K562 (cell line): Measurements from ENCODE around the gene USP37. TPM values are rescaled to one million over a fixed set of nuclear protein-coding genes. Genes with fewer than 3 reads are reported as not detected.

Experiments
- ATAC-seq: fragments of 200-7000 bp; cut with Tn5 transposase; 3 replicates; pipeline ENCODE4 v1.9.1; 2020; ENCODE audit warnings: moderate library complexity
- BruUV-seq: library from RNA; stranded (reverse); fragments of 400-500 nt; replicated peaks from 2 replicates; lab custom pipeline; 2021; lab: Mats Ljungman, UMichigan
- CTCF ChIA-PET: fragments of 300-600 bp; formaldehyde crosslinking; extraction: SDS; loops from one replicate; lab custom pipeline; 2021; ENCODE audit warnings: low intra/inter-chr PET ratio; lab: Yijun Ruan, JAX
- POLR2A ChIA-PET: fragments of 300-600, 350-650 bp; sonication (Branson Sonifier 250); formaldehyde crosslinking; extraction: SDS; loops from one replicate; lab custom pipeline; 2021; ENCODE audit warnings: antibody characterized with exemption, inconsistent platforms; lab: Yijun Ruan, JAX
- DNase-seq, 4 experiments: peaks; one replicate each; pipeline versions ENCODE4 v3.0.0 to v3.0.0-alpha.2; 2011 to 2018; ENCODE audit warnings: low spot score in 3 of 4, mixed read lengths in 3 of 4; ENCODE audit errors: extremely low read depth in 1 of 4
- FAIRE-seq: peaks from 2 replicates; lab custom pipeline; 2011; peaks lifted over from hg19 to GRCh38; lab: Jason Lieb, UNC
- H2AFZ ChIP-seq: 2 replicates; pipeline ENCODE4 v1.6.0; 2011; ENCODE audit warnings: low read depth, low read length, control low read depth, inconsistent platforms
- H3K27ac ChIP-seq: fragments of 200-600 bp; 3 replicates; pipeline ENCODE4 v1.8.0; 2011; ENCODE audit warnings: low read depth, mild to moderate bottlenecking, control low read depth, inconsistent platforms, low read length, moderate library complexity, mixed read lengths; ENCODE audit errors: extremely low read depth
- H3K27me3 ChIP-seq, 2 experiments: fragments of 300-600 bp in 1 of 2; 2 replicates in 1 of 2; 3 replicates in 1 of 2; pipeline versions ENCODE4 v1.6.0 to v1.8.0; 2011; ENCODE audit warnings: inconsistent platforms in 2 of 2, low read length in 2 of 2, mild to moderate bottlenecking in 1 of 2, mixed read lengths in 1 of 2, moderate library complexity in 1 of 2; ENCODE audit not compliant: control insufficient read depth in 2 of 2, insufficient read depth in 2 of 2
- H3K36me3 ChIP-seq: fragments of 300-600 bp; 3 replicates; pipeline ENCODE4 v1.8.0; 2011; ENCODE audit warnings: mild to moderate bottlenecking, low read length, inconsistent platforms; ENCODE audit not compliant: control insufficient read depth, insufficient read depth
- H3K4me1 ChIP-seq, 2 experiments: fragments of 200-600 bp in 1 of 2; replicated peaks in 1 of 2; 2 replicates in 1 of 2; 3 replicates in 1 of 2; pipeline versions ENCODE4 v1.5.1 to v1.8.0; 2011; ENCODE audit warnings: inconsistent platforms in 2 of 2, low read length in 2 of 2, mild to moderate bottlenecking in 1 of 2, mixed read lengths in 1 of 2, moderate library complexity in 1 of 2; ENCODE audit not compliant: control insufficient read depth in 2 of 2, insufficient read depth in 2 of 2
- H3K4me2 ChIP-seq: 2 replicates; pipeline ENCODE4 v1.6.1; 2011; ENCODE audit warnings: low read length, control low read depth, inconsistent platforms, mixed read lengths; ENCODE audit not compliant: insufficient read depth
- H3K4me3 ChIP-seq: fragments of 200-600 bp; sonication (generic), shearing (Covaris generic); 2 replicates; pipeline ENCODE4 v1.5.1; 2016; ENCODE audit warnings: control low read depth, inconsistent platforms
- H3K79me2 ChIP-seq: fragments of 200-600 bp; 3 replicates; pipeline ENCODE4 v1.8.0; 2011; ENCODE audit warnings: low read length, inconsistent platforms; ENCODE audit not compliant: control insufficient read depth, insufficient read depth
- H3K9ac ChIP-seq, 2 experiments: 2 replicates each; pipeline versions ENCODE4 v1.6.0 to v1.6.1; 2011; ENCODE audit warnings: low read depth in 2 of 2, low read length in 2 of 2, control low read depth in 1 of 2, inconsistent platforms in 1 of 2, mild to moderate bottlenecking in 1 of 2, mixed read lengths in 1 of 2; ENCODE audit not compliant: insufficient read depth in 1 of 2
- H3K9me1 ChIP-seq: one replicate; pipeline ENCODE4 v1.6.0; 2011; ENCODE audit warnings: inconsistent platforms, mild to moderate bottlenecking, low read length, moderate library complexity; ENCODE audit not compliant: control insufficient read depth, insufficient read depth
- H3K9me3 ChIP-seq: replicated peaks from 2 replicates; pipeline ENCODE4 v1.5.1; 2011; ENCODE audit warnings: low read depth, low read length, inconsistent platforms; ENCODE audit not compliant: control insufficient read depth, insufficient read depth
- H4K20me1 ChIP-seq: replicated peaks from 2 replicates; pipeline ENCODE4 v1.6.1; 2011; ENCODE audit warnings: low read length, inconsistent platforms, mixed read lengths; ENCODE audit not compliant: control insufficient read depth, insufficient read depth
- BACH1 ChIP-seq: fragments of 200-800 bp; sonication (Bioruptor generic); IDR thresholded peaks from 2 replicates; pipeline ENCODE4 v1.6.1; 2016; ENCODE audit warnings: missing genetic modification characterization, missing compliant biosample characterization
- BRD9 ChIP-seq: fragments of 450-650 bp; IDR thresholded peaks from 2 replicates; pipeline ENCODE4 v1.6.1; 2018; ENCODE audit warnings: low read depth; ENCODE audit not compliant: partially characterized antibody
- GATA2 ChIP-seq: sonication (generic); formaldehyde crosslinking; IDR thresholded peaks from 2 replicates; pipeline ENCODE4 v1.4.0; 2020; ENCODE audit warnings: mild to moderate bottlenecking, missing genetic modification reagents
- GATAD2A ChIP-seq: fragments of 450-650 bp; IDR thresholded peaks from 2 replicates; pipeline ENCODE4 v1.6.1; 2017
- HNRNPLL ChIP-seq: fragments of 200-400 bp; formaldehyde crosslinking; IDR thresholded peaks from 2 replicates; pipeline ENCODE4 v1.6.1; 2017; ENCODE audit warnings: low read length, low read depth, mild to moderate bottlenecking; ENCODE audit not compliant: poor library complexity, severe bottlenecking
- KDM1A ChIP-seq, 2 experiments: fragments of 450-650 bp; IDR thresholded peaks; 2 replicates each; pipeline ENCODE4 v1.6.1; 2016; ENCODE audit warnings: mild to moderate bottlenecking in 2 of 2
- MYNN ChIP-seq, 2 experiments: sonication (generic); formaldehyde crosslinking in 1 of 2; IDR thresholded peaks; 2 replicates each; pipeline versions ENCODE4 v1.5.0 to v1.6.1; 2016 to 2020; ENCODE audit warnings: antibody characterized with exemption in 1 of 2, missing genetic modification reagents in 1 of 2
- NFIC ChIP-seq: fragments of 450-650 bp; IDR thresholded peaks from 2 replicates; pipeline ENCODE4 v1.6.1; 2017; ENCODE audit warnings: mild to moderate bottlenecking, inconsistent platforms
- RB1 ChIP-seq: fragments of 450-650 bp; IDR thresholded peaks from 2 replicates; pipeline ENCODE4 v1.6.1; 2017; ENCODE audit warnings: low read depth, mild to moderate bottlenecking
- RBFOX2 ChIP-seq: fragments of 200-400 bp; formaldehyde crosslinking; IDR thresholded peaks from 2 replicates; pipeline ENCODE4 v1.6.1; 2017; ENCODE audit warnings: low read depth, mild to moderate bottlenecking, low read length, moderate library complexity
- TEAD4 ChIP-seq, 2 experiments: sonication (generic) in 1 of 2; formaldehyde crosslinking in 1 of 2; IDR thresholded peaks; 2 replicates each; pipeline versions ENCODE4 v1.6.1 to v1.8.0; 2012 to 2022; ENCODE audit warnings: borderline replicate concordance in 1 of 2, inconsistent platforms in 1 of 2, low read length in 1 of 2, mild to moderate bottlenecking in 1 of 2, missing genetic modification reagents in 1 of 2
- ZC3H8 ChIP-seq: fragments of 450-650 bp; IDR thresholded peaks from 2 replicates; pipeline ENCODE4 v1.6.1; 2017
- ZFP1 ChIP-seq: fragments of 450-650 bp; formaldehyde crosslinking; IDR thresholded peaks from 2 replicates; pipeline ENCODE4 v1.4.0; 2020; ENCODE audit warnings: mild to moderate bottlenecking, mixed read lengths
- ZNF143 ChIP-seq: sonication (generic); formaldehyde crosslinking; IDR thresholded peaks from 2 replicates; pipeline ENCODE4 v1.9.0; 2022; ENCODE audit warnings: mild to moderate bottlenecking, missing genetic modification reagents
- ZNF41 ChIP-seq: fragments of 250-450 bp; sonication (Bioruptor Pico); conservative IDR thresholded peaks from 2 replicates; pipeline ENCODE4 v1.4.0; 2020; ENCODE audit warnings: mild to moderate bottlenecking
- WGBS: fragments of 100-300 bp; shearing (Covaris generic); methylation state at CpG from one replicate; pipeline ENCODE4 v1.1.6; 2016; ENCODE audit warnings: low coverage, mixed read lengths; ENCODE audit not compliant: insufficient coverage; ENCODE audit errors: missing lambda C conversion rate; 5-methylcytosine and 5-hydroxymethylcytosine counted together
- in situ Hi-C: fragments of 300-500 bp; cut with MboI; formaldehyde crosslinking; loops from 4 replicates; pipeline ENCODE4 v1.15.0; 2018; ENCODE audit warnings: inconsistent platforms, mixed read lengths
- intact Hi-C: fragments of 100-400 bp; cut with micrococcal nuclease; formaldehyde crosslinking; loops from 2 replicates; pipeline ENCODE4 v1.14.2; 2022
- polyA plus RNA-seq, 8 experiments: library from polyadenylated mRNA; depleted of rRNA in 4 of 8; stranded (reverse) in 5 of 8; unstranded in 3 of 8; fragments of >200 nt; fragmentation: Nextera tagmentation in 2 of 8; fragmentation: Illumina TruSeq in 1 of 8; extraction: Ambion mirVana in 2 of 8; extraction: Trizol in 1 of 8; gene quantifications; 2 replicates each; pipeline versions ENCODE4 v1.2.1 to v1.2.3, GENCODE V29; 2011 to 2014; ENCODE audit warnings: inconsistent platforms in 1 of 8, missing spikeins in 1 of 8
- total RNA-seq, 7 experiments: library from RNA; depleted of rRNA in 6 of 7; stranded (reverse); fragments of >200 nt in 6 of 7; fragmentation: Illumina TruSeq in 2 of 7; extraction: Trizol in 2 of 7; gene quantifications; 2 replicates each; pipeline versions ENCODE4 v1.2.1 to v1.2.3, GENCODE V29; 2011 to 2021; ENCODE audit warnings: low replicate concordance in 1 of 7
- TF ChIP-seq, protein P1 (sequence below): fragments of 450-650 bp; IDR thresholded peaks from 2 replicates; pipeline ENCODE4 v1.6.1; 2018; ENCODE audit not compliant: partially characterized antibody
- TF ChIP-seq, protein P2 (sequence below): fragments of 250-450 bp; sonication (Bioruptor Pico); IDR thresholded peaks from 2 replicates; pipeline ENCODE4 v1.5.0; 2021

The USP37 gene
- total and polyA plus RNA-seq, 9 of the 15 experiments (the other 6 are each of a cell fraction or from before 2014, with no cell fraction given): 2.0 to 14.2 (median 8.5) TPM

DNA sequence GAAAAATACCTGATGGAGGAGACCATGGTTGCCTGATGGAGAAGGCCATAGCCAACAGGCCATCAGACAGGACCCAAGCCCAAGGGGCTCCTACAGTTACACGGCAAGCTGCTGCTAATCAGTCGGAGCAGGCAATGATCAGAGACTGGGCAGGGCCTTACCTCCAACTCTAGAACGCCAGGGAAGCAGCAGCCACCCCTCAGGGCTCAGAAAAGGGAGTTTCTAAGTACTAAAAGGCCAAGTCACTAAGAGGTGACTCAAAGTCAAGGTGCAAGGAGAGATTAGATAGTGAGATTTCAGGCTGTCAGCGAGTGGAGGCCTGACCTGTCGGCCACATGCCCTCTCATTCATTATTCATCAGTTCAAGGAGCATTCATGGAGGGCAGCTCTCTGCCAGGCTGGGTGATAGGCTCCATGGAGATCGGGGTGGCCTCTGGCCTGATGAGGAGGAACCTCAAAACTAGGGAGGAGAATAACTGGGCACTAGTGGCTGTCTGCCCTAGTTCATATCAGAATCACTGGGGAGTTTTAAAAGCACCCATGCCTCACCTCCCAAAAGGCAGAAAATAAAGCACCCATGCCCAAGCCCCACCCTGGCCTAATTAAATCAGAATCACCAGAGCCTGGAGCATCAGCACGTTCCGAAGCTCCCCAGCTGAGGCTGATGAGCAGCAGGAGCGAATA lies 145.6 kb downstream of the USP37 start:
- ATAC-seq: peak; percentile 91
- peak overlapping the region; percentile 17 for H2AFZ ChIP-seq
- H3K4me3 ChIP-seq: no peak overlapping the region
- H3K4me1 ChIP-seq: peaks cover 37 to 67% of the 10 kb centered on the region in 2 experiments; a peak in 4 of 5 replicates
- 14% methylated on average over 9 of the region's 9 CpGs for WGBS
- peak; percentile 59 to 90 (median 66) for DNase-seq
- in situ Hi-C loops: no loop called here
- no peaks in the 10 kb centered on the region for H3K79me2 ChIP-seq
- H3K9me1 ChIP-seq: no peaks in the 10 kb centered on the region
- ChIA-PET POLR2A (interaction anchor here (0.6 to 1.1 kb wide), 4 partner anchors 8 to 242 kb away, joined by 3 to 5 read pairs (median 3); no protein-coding TSS in a partner anchor), CTCF (no interaction called here)
- peak overlapping the region; percentile 72 for H3K27ac ChIP-seq
- H3K9ac ChIP-seq: peak overlapping the region; percentile 51 to 85; a peak in 3 of 4 replicates
- no peaks in the 10 kb centered on the region for H3K9me3 ChIP-seq
- H3K36me3 ChIP-seq: no peaks in the 10 kb centered on the region
- intact Hi-C loops: no loop called here
- no TSS peak for BruUV-seq
- H4K20me1 ChIP-seq: no peaks in the 10 kb centered on the region
- H3K27me3 ChIP-seq: no peaks in the 10 kb centered on the region
- peak; percentile 99 for FAIRE-seq
- peak overlapping the region; percentile 51 for H3K4me2 ChIP-seq
- TF ChIP-seq RB1: no peak
- peak; percentile 69 for TF ChIP-seq MYNN (IDR thresholded peaks at IDR 0.05)
- no peak for TF ChIP-seq MYNN (CRISPR knock-in tag; IDR thresholded peaks at IDR 0.05)
- TF ChIP-seq KDM1A (IDR thresholded peaks at IDR 0.05): peak; percentile 71 to 75
- peak; percentile 45 for TF ChIP-seq BRD9
- TF ChIP-seq, protein P1, sequence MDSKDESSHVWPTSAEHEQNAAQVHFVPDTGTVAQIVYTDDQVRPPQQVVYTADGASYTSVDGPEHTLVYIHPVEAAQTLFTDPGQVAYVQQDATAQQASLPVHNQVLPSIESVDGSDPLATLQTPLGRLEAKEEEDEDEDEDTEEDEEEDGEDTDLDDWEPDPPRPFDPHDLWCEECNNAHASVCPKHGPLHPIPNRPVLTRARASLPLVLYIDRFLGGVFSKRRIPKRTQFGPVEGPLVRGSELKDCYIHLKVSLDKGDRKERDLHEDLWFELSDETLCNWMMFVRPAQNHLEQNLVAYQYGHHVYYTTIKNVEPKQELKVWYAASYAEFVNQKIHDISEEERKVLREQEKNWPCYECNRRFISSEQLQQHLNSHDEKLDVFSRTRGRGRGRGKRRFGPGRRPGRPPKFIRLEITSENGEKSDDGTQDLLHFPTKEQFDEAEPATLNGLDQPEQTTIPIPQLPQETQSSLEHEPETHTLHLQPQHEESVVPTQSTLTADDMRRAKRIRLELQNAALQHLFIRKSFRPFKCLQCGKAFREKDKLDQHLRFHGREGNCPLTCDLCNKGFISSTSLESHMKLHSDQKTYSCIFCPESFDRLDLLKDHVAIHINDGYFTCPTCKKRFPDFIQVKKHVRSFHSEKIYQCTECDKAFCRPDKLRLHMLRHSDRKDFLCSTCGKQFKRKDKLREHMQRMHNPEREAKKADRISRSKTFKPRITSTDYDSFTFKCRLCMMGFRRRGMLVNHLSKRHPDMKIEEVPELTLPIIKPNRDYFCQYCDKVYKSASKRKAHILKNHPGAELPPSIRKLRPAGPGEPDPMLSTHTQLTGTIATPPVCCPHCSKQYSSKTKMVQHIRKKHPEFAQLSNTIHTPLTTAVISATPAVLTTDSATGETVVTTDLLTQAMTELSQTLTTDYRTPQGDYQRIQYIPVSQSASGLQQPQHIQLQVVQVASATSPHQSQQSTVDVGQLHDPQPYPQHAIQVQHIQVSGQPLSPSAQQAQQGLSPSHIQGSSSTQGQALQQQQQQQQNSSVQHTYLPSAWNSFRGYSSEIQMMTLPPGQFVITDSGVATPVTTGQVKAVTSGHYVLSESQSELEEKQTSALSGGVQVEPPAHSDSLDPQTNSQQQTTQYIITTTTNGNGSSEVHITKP: peak; percentile 64
- TF ChIP-seq GATAD2A: 0 out of 2 replicates have a peak, but pooled peaks have one; percentile 51
- no peak for TF ChIP-seq BACH1 (tag)
- TF ChIP-seq RBFOX2: peak; percentile 24; the same call in 1 of the 2 replicates
- TF ChIP-seq, protein P2, sequence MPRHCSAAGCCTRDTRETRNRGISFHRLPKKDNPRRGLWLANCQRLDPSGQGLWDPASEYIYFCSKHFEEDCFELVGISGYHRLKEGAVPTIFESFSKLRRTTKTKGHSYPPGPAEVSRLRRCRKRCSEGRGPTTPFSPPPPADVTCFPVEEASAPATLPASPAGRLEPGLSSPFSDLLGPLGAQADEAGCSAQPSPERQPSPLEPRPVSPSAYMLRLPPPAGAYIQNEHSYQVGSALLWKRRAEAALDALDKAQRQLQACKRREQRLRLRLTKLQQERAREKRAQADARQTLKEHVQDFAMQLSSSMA (CRISPR knock-in tag): no peak
- TF ChIP-seq NFIC: peak; percentile 57; the same call in 1 of the 2 replicates
- peak; percentile 94 for TF ChIP-seq TEAD4 (IDR thresholded peaks at IDR 0.05; ENCODE audit: low read length)
- no peak for TF ChIP-seq TEAD4 (CRISPR knock-in tag; IDR thresholded peaks at IDR 0.05; ENCODE audit: borderline replicate concordance)
- TF ChIP-seq GATA2 (CRISPR knock-in tag): peak; percentile 93
- TF ChIP-seq HNRNPLL: no peak
- no peak for TF ChIP-seq ZC3H8
- TF ChIP-seq ZNF41 (CRISPR knock-in tag): no peak
- no peak for TF ChIP-seq ZNF143 (CRISPR knock-in tag)
- TF ChIP-seq ZFP1 (CRISPR knock-in tag): no peak
